Lung (tissue), 12 donors: Measurements from ENCODE around the gene JPH3. TPM values are rescaled to one million over a fixed set of nuclear protein-coding genes. Genes with fewer than 3 reads are reported as not detected.

Experiments
- ATAC-seq: fragments of 200-7000 bp; cut with Tn5 transposase; one replicate; pipeline ENCODE4 v1.9.1; 2020; ENCODE audit warnings: moderate number of reproducible peaks; ENCODE audit not compliant: insufficient read depth, low FRiP score
- DNase-seq, 3 donors: peaks; one replicate each; pipeline ENCODE4 v3.0.0-alpha.2; 2013 to 2017
- H3K27ac ChIP-seq, 2 donors: one replicate each; pipeline ENCODE4 v1.5.1; 2013; ENCODE audit warnings: mild to moderate bottlenecking in 2 of 2, moderate library complexity in 2 of 2, control low read depth in 1 of 2, inconsistent platforms in 1 of 2, low read depth in 1 of 2, low read length in 1 of 2
- H3K27me3 ChIP-seq, 3 donors: one replicate each; pipeline ENCODE4 v1.5.1; 2013; ENCODE audit warnings: low read length in 2 of 3; ENCODE audit not compliant: control insufficient read depth in 3 of 3, insufficient read depth in 3 of 3
- H3K36me3 ChIP-seq, 4 donors: one replicate each; pipeline ENCODE4 v1.5.1; 2013; ENCODE audit warnings: low read length in 4 of 4, mild to moderate bottlenecking in 1 of 4, moderate library complexity in 1 of 4; ENCODE audit not compliant: control insufficient read depth in 4 of 4, insufficient read depth in 4 of 4
- H3K4me1 ChIP-seq, 5 donors: one replicate each; pipeline ENCODE4 v1.5.1; 2013; ENCODE audit warnings: low read length in 5 of 5, mild to moderate bottlenecking in 2 of 5, moderate library complexity in 1 of 5; ENCODE audit not compliant: control insufficient read depth in 5 of 5, insufficient read depth in 5 of 5
- H3K4me3 ChIP-seq: one replicate; pipeline ENCODE4 v1.5.1; 2013; ENCODE audit warnings: mild to moderate bottlenecking, control low read depth, moderate library complexity
- H3K9ac ChIP-seq, 2 donors: one replicate each; pipeline ENCODE4 v1.5.1; 2013; ENCODE audit warnings: low read length in 2 of 2, control low read depth in 1 of 2; ENCODE audit not compliant: insufficient read depth in 1 of 2
- H3K9me3 ChIP-seq, 4 donors: one replicate each; pipeline ENCODE4 v1.5.1; 2013; ENCODE audit warnings: low read length in 3 of 4, mild to moderate bottlenecking in 1 of 4, moderate library complexity in 1 of 4; ENCODE audit not compliant: control insufficient read depth in 4 of 4, insufficient read depth in 3 of 4
- CTCF ChIP-seq: IDR thresholded peaks from 2 replicates; pipeline ENCODE4 v1.5.1; 2012; ENCODE audit warnings: mild to moderate bottlenecking; ENCODE audit errors: control extremely low read depth, extremely low read depth
- WGBS, 2 donors: extraction: QIAGEN DNeasy Blood & Tissue Kit; methylation state at CpG; one replicate each; pipeline ENCODE4 v1.1.7; 2013; 5-methylcytosine and 5-hydroxymethylcytosine counted together
- polyA plus RNA-seq, 2 donors: library from polyadenylated mRNA; stranded (reverse); fragments of 200-250 nt; gene quantifications; one replicate each; pipeline ENCODE4 v1.2.1, GENCODE V29; 2013
- total RNA-seq, 2 donors: library from RNA; depleted of rRNA in 1 of 2; stranded (reverse); fragments of >200 nt in 1 of 2; gene quantifications; one replicate each; pipeline ENCODE4 v1.2.1, GENCODE V29; 2014 to 2021
- donor health status: control.
- donor health status: control.
- donor health status: Bipolar disorder and iron deficiency.
- donor health status: healthy.
- donor health status: DM: yes; HTN: yes; CAD: no.

Gene JPH3
- total and polyA plus RNA-seq, 4 donors: 0.04 to 0.68 (median 0.13) TPM

DNA sequence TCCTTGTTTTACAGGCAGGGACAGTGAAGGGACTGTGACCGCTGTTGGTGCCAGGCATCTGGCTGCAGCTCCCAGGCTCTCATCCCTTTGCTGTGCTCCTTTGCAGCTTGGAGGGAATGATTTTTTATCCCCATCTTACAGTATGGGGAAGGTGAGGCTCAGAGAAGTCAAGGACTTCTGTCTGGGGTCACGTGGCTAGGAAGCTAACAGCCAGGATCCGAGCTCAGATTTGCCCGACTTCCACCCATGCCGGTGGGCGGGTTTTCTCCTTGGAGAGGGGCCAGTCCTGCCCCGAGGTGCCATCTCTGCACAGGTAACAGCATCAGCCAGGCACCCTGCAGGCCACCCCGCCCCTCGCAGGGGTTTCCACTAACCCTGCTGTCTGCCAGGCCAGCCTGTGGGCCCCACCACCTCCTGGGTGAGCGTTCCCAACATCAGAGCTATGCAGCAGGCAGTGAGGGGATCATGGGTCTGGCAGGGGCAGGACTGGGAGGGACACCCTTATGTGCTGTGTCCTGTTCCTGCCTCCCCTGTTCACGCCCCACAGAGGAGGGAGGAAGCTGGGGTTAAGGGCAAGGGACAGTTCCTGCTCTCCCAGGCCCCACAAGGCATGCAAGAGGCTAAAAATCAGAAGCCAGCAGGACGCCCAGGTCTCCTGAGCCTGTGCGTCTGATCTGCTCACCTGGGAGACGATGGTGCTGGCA is 25.4 kb downstream of the JPH3 start:
- no peak for TF ChIP-seq CTCF
- H3K4me3 ChIP-seq: no peak overlapping the region
- peaks cover 0 to 12% (median 5%) of the 10 kb centered on the region in 4 donors for H3K9me3 ChIP-seq
- H3K27ac ChIP-seq: no peak overlapping the region
- DNase-seq (no peak), ATAC-seq (no peak)
- H3K4me1 ChIP-seq: no peaks in the 10 kb centered on the region
- WGBS, 2 donors: 66 to 74% methylated on average over 14 of the region's 14 CpGs
- no peaks in the 10 kb centered on the region for H3K36me3 ChIP-seq
- peaks cover 0 to 9% (median 4%) of the 10 kb centered on the region in 3 donors for H3K27me3 ChIP-seq
- no peak overlapping the region for H3K9ac ChIP-seq

- no peaks in the 10 kb centered on the region for H3K4me1 ChIP-seq
- H3K4me3 ChIP-seq: no peak overlapping the region
- no peak for TF ChIP-seq CTCF
- H3K9me3 ChIP-seq: peaks cover 0 to 12% (median 5%) of the 10 kb centered on the region in 4 donors
- 84 to 92% methylated on average over 25 of the region's 25 CpGs for WGBS, 2 donors
- no peak overlapping the region for H3K9ac ChIP-seq
- H3K36me3 ChIP-seq: no peaks in the 10 kb centered on the region
- no peak overlapping the region for H3K27ac ChIP-seq
- DNase-seq (no peak), ATAC-seq (no peak)
- H3K27me3 ChIP-seq: peaks cover 0 to 9% (median 4%) of the 10 kb centered on the region in 3 donors
These were observed 26.1 kb downstream of the JPH3 start for GRCh38 chr16:87628246-87628923.

- WGBS, 2 donors: 60% methylated on average over 7 of the region's 7 CpGs
- no peak for DNase-seq
- Histone ChIP-seq H3K4me3 (no peak overlapping the region), H3K36me3 (no peaks in the 10 kb centered on the region), H3K9ac (no peak overlapping the region), H3K27ac (no peak overlapping the region), H3K9me3 (peaks cover 0 to 12% (median 5%) of the 10 kb centered on the region in 4 donors), H3K27me3 (peaks cover 0 to 9% (median 4%) of the 10 kb centered on the region in 3 donors), H3K4me1 (no peaks in the 10 kb centered on the region)
- ATAC-seq: no peak
- TF ChIP-seq CTCF: no peak
These were observed 26.6 kb downstream of the JPH3 start for GRCh38 chr16:87628940-87629339.
